ENCODE results near the gene CALM1.

CALM1 gene

GRCh38 chr14:90408713-90409112 lies 11.9 kb downstream of the CALM1 start (continued):
- TF ChIP-seq ZNF211 (tag by site-specific recombination; IDR thresholded peaks at IDR 0.05; ENCODE audit: low read depth): no peak
- TF ChIP-seq KLF10 (tag by site-specific recombination; IDR thresholded peaks at IDR 0.05): no peak
- TF ChIP-seq KLF8 (tag by site-specific recombination; IDR thresholded peaks at IDR 0.05): no peak

GRCh38 chr14:90409209-90409730 lies 12.4 kb downstream of the CALM1 start:
- Histone ChIP-seq H3K9me3 (ENCODE audit: control insufficient read depth, insufficient read depth, low read depth, low read length) (no peaks in the 10 kb centered on the region), H3K4me1 (ENCODE audit: control insufficient read depth, insufficient read depth, low read length) (peaks cover 13% of the 10 kb centered on the region), H3K36me3 (ENCODE audit: control insufficient read depth in 2 of 2, insufficient read depth in 1 of 2, low read length in 2 of 2) (peaks cover 12 to 27% of the 10 kb centered on the region in 2 experiments; a peak in 2 of 3 replicates), H3K27ac (ENCODE audit: extremely low read depth, low read depth, low read length) (peak overlapping the region; percentile 32), H3K4me3 (ENCODE audit: low read depth, low read length) (no peak overlapping the region)
- POLR2A ChIA-PET: interaction anchor here (0.7 to 2.9 kb wide), 4 partner anchors 9 to 12 kb away, joined by 3 to 21 read pairs (median 6); partner anchors contain the start of gene CALM1
- CTCF ChIA-PET: interaction anchor here (0.5 to 2.9 kb wide), 5 partner anchors 10 to 288 kb away, joined by 3 to 19 read pairs (median 4); no protein-coding TSS in a partner anchor
- no peak for TF ChIP-seq ZNF510 (tag by site-specific recombination; IDR thresholded peaks at IDR 0.05; ENCODE audit: insufficient replicate concordance)
- no peak for TF ChIP-seq ZNF148 (tag by site-specific recombination; IDR thresholded peaks at IDR 0.05; ENCODE audit: borderline replicate concordance)
- no peak for TF ChIP-seq ZNF350 (tag by site-specific recombination; IDR thresholded peaks at IDR 0.05)
- TF ChIP-seq ZNF433 (tag by site-specific recombination; IDR thresholded peaks at IDR 0.05; ENCODE audit: low read depth): no peak
- no peak for TF ChIP-seq ZNF785 (tag by site-specific recombination; IDR thresholded peaks at IDR 0.05)
- no peak for TF ChIP-seq ZNF621 (tag by site-specific recombination; IDR thresholded peaks at IDR 0.05)
- peak; percentile 70 for TF ChIP-seq GLIS1 (tag by site-specific recombination; IDR thresholded peaks at IDR 0.05)
- no peak for TF ChIP-seq ZFP69B (tag by site-specific recombination; IDR thresholded peaks at IDR 0.05)
- no peak for TF ChIP-seq ZNF768 (tag by site-specific recombination; IDR thresholded peaks at IDR 0.05)
- no peak for TF ChIP-seq ZSCAN5A (tag by site-specific recombination; IDR thresholded peaks at IDR 0.05)
- no peak; the same call in 1 of the 2 replicates for TF ChIP-seq TSHZ1 (tag by site-specific recombination; IDR thresholded peaks at IDR 0.05; ENCODE audit: borderline replicate concordance)
- TF ChIP-seq ZNF335 (tag by site-specific recombination; conservative IDR thresholded peaks at IDR 0.05): peak; percentile 95
- no peak for TF ChIP-seq ZNF596 (tag by site-specific recombination; IDR thresholded peaks at IDR 0.05)
- TF ChIP-seq ZFP37 (tag by site-specific recombination; IDR thresholded peaks at IDR 0.05): no peak
- no peak for TF ChIP-seq ZNF530 (tag by site-specific recombination; IDR thresholded peaks at IDR 0.05; ENCODE audit: low read depth)
- TF ChIP-seq ZNF214 (tag by site-specific recombination; IDR thresholded peaks at IDR 0.05; ENCODE audit: borderline replicate concordance): no peak
- no peak for TF ChIP-seq YY2 (tag by site-specific recombination; IDR thresholded peaks at IDR 0.05)
- TF ChIP-seq ZNF174 (tag by site-specific recombination; IDR thresholded peaks at IDR 0.05): no peak
- TF ChIP-seq KLF16 (tag by site-specific recombination; IDR thresholded peaks at IDR 0.05): no peak; the same call in 1 of the 2 replicates
- TF ChIP-seq CTCF (tag by site-specific recombination; IDR thresholded peaks at IDR 0.05): no peak
- TF ChIP-seq ZNF366 (tag by site-specific recombination; conservative IDR thresholded peaks at IDR 0.05): peak; percentile 84
- no peak for TF ChIP-seq ZNF146 (tag by site-specific recombination; IDR thresholded peaks at IDR 0.05)
- TF ChIP-seq ZNF157 (tag by site-specific recombination; IDR thresholded peaks at IDR 0.05): no peak
- TF ChIP-seq ZNF175 (tag by site-specific recombination; IDR thresholded peaks at IDR 0.05): no peak
- no peak for TF ChIP-seq ZNF133 (tag by site-specific recombination; IDR thresholded peaks at IDR 0.05)
- TF ChIP-seq ZNF776 (tag by site-specific recombination; IDR thresholded peaks at IDR 0.05; ENCODE audit: borderline replicate concordance): no peak

All from HEK293 (cell line).